Stimulated activated CD4-positive, alpha-beta T cell treated with anti-CD3 and anti-CD28 coated beads, Interleukin-2, amount 100 ng/mL, for 48 hours (primary cell): Measurements from ENCODE around the gene METTL13.

Experiments used
- DNase-seq, 2 donors: peaks; one replicate each; pipeline ENCODE4 v3.0.0-alpha.2; 2020

The METTL13 gene

DNA sequence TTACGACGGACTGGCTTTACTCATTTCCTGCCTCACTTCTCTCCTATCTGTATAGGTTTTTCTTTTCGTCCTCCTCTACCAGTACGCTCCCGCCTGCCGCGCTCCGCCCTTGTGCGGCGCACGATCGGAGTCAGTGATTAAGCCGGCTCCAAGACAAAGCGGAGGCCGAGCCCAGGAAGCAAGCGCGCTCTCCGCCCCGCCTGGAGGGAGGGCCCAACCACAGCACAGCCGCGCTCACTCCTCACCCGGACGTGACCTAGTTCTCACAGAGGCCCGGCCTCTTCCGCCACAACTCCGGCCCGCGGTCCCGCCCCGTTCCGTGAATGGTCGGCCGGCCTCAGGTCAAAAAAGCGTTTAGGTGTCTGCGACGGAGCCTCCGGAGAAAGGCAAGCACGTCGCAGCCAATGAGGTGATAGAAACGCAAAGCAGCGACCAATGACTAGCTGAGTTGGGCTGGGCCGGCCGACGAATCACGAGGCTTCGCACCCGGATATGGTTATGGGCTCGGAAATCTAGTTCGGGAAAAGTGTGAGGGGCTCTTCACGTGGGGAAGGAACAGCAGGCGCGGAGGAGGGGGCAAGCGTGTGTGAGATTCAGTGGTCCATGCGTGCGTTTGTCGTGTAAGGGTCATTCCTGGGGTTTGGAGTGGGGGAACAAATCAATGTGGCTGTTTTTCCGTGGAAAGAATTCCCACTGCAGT lies at the start of gene METTL13:
Gene METTL13, plus strand, starts transcription at position 485 of the 700 bp plus-strand sequence. CDS start 308 bp downstream, outside the sequence.
- peak; percentile 91 to 94 for DNase-seq

GRCh38 chr1:171736196-171736595 lies 45.3 kb upstream of the METTL13 start:
- DNase-seq = no peak

- DNase-seq = no peak
These were observed 42.5 kb upstream of the METTL13 start for GRCh38 chr1:171738911-171739310.

GRCh38 chr1:171739656-171740055 lies 41.8 kb upstream of the METTL13 start:
- no peak for DNase-seq

DNA sequence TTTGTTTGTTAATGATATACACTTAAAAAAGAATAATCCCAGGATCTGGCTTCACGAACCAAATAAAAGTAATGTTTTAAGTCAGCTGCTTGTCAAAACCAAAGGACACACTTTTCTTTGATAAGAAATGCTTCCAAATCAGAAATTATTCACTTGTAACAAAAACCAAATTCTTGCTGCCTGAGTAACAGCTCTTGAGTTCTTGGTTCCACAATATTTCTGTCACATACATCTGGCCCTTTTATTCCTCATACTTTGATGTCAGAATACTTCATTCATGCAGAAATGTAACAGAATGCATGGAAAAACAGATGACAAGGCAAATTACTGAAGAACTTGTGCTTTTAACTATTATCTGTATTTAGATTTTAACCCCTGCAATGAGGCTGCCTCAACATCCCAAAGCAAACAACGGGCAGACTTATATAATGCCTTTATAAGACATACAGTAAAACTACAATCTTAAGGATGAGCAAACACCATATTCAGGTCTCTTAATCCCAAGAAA lies 41.0 kb upstream of the METTL13 start:
- no peak for DNase-seq

DNA sequence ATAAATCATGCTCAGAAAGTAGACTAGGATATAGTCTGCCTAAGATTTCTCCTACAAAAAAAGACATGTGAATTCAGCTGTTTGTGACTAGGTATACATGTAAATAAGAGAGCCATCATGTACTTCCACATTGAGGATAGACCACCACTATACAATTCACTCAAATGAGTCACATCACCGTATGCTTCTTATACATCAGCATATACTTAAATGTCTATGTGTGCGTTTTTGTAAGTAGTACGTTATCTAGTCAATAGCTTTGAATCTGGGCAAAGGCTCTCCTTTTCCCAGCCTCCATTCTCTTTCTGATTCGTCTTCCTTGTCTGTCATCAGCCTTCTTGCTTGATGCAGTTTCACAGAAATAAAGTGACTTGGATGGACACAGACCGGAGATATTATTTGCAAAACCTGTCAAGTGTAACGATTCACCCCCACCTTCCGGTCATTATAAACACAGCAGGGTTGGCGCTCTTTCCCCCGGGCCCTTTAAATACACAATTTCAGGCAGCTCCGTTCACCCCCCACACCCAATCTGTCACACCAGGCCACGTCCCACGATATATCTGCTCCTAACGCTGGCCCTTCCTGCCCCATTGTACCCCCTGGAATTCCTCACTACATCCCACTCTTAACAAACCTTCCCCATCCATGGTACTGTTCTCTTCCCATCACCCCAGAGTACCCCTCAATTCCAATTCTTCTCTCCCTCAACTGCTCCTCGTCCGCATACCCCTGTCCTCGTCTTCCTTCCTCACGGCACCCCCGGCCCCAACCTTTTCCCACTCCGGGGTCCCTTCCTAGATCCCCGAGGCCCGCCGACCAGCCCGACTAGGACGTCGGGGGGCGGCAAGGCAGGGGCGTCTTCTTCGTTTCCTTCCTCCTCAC lies 40.2 kb upstream of the METTL13 start:
- DNase-seq = peak; percentile 23 to 27

DNA sequence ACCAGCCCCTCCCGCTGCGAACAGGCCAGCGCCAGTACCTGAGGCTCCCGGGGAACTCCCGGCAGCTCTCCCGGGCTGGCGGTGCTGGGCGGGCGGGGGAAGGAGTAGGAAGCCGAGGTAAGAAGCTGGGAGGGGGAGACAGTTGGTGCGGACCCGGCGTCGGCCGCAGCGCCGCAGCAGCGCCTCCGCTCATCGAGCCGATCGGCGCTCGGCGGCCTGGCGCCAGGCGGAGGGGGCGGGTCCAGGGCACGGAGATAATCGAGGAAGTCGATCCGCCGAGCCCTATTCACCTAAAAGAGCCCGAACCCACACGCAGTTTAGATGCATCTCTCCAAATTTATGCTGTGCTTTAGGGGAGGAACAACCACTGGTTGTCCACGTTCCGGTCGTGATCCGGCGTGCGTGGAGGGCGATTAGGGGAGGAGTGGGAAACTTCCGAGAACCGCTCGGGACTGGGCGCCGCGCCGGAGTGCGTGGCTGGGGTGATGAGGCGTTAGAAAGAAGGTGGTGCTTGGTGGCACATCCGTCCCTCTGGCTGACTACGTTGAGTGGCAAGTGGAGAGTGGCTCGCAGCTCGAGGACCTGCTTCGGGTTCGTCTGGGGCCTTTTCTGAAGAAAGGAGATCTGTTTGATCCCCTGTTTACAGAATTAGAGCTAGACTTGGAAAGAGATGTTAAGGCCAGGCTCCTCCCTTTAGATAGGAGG lies 39.4 kb upstream of the METTL13 start, which contains the start of gene VAMP4:
Gene VAMP4, minus strand, starts transcription at position 194 of the 705 bp plus-strand sequence. CDS start 3,651 bp downstream, outside the sequence.
- DNase-seq = peak; percentile 79 to 83

GRCh38 chr1:171742577-171742922 lies 38.9 kb upstream of the METTL13 start:
- no peak for DNase-seq

- DNase-seq = no peak
These were observed 38.2 kb upstream of the METTL13 start for GRCh38 chr1:171743081-171743870.

DNA sequence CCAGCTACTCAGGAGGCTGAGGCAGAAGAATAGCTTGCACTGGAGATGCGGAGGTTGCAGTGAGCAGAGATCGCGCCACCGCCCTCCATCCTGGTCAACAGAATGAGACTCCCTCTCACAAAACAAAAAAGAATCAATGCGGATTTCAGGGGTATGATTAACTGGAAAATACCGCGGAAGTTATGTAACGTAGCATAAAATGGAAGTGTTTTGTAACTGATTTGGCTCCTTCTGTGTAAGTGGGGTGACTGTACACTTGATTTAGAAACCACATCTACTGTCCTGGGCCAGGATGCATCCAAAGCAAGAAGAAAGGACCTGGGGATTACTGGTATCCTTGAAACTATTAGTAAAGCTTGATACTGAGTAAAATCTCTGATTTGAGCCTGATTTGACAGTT lies 36.5 kb upstream of the METTL13 start:
- no peak for DNase-seq

DNA sequence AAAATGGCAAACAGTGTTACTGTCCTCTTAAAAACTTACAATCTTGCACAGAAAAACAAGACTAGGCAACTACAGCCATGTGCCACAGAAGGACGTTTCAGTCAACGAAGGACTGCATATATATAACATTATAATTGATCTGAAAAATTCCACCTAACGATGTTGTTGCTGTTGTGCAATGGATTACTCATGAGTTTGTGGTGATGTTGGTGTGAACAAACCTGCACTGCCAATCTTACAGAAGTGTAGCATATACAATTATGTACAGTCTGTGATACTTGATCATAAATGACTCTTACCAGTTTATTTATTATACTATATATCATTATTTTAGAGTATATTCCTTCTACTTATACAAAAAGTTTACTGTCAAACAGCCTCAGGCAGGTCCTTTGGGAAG lies 32.8 kb upstream of the METTL13 start:
- DNase-seq = no peak

DNA sequence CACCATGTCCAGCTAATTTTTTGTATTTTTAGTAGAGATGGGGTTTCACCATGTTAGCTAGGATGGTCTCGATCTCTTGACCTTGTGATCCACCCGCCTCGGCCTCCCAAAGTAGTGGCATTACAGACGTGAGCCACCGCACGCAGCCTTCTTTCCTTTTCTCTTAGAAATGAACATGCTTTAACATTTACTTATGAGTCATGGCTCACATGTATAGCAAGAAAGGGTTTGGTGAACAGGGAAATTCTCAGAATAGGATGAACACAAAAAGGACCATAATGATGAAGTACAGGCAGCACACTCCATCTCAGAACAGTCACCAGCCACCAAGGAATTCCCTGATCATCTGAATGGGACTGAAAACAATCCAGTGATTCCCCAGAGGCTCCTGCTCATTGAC lies 30.2 kb upstream of the METTL13 start:
- no peak for DNase-seq

DNA sequence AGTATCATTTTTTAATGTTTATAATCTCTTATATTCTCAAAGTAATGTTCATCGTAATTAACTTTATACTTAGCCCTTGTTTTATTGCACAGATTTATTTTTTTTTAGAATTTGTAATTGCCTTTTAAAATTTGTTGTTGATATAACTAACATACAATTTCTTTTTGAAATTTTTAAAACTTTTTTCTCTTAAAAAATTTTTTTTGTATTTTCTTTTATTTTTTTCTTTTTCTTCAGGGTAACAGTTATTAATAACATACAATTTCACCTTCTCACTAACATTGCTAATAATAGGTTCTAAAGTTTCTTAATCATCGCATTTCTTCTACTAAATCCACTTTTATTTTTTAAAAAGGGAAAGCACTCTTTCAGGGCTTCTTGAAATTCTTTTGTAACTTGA lies 28.3 kb upstream of the METTL13 start:
- no peak for DNase-seq

DNA sequence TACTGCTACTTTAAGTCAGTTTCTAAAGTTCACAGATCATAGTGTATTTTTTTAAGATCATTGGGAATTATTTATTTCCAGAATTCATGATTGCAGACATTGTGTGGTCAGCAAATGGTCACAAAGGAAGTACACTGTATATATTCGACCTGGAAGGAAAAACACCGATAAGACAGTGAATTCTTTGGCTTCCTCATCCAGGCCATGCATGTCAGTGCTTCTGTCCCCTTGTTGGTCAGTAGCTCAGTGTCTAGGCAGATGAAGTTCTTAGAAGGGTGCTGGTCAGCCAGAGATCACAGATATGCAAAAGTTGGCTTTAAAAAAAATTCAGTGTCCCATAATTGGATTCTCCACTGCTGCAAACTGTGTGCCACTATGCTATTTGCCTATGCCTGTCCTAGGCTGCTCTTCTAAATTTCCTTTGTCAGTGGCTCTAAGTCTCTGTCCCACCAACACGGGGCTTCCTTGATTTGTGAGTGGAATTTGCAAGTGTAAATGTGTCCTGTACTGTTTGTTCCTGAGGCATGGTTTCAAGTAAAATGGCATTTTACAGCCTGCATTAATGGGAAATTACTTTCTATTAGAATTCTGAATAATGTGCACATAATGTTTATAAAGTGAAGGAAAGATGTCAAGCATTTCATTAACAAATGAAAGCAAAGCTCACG lies 27.6 kb upstream of the METTL13 start:
- DNase-seq = no peak

DNA sequence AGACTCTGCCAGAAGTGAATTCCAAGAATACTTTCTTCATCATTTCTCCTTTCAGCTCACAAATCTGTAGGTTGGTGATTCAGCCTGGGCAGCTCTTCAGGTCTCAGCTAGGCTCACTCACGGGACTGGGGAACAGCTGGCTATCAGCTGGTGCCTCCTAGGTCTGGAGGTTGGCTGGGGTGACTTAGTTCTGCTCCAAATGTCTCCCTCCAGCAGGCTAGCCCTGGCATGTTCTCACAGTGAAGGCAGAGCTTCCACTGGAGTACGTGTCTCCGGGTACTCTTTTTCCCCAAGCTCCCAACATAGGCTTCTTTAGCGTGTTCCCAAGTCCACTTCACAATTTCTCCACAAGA lies 27.1 kb upstream of the METTL13 start:
- DNase-seq = no peak

GRCh38 chr1:171754971-171755370 lies 26.5 kb upstream of the METTL13 start:
- no peak for DNase-seq

DNA sequence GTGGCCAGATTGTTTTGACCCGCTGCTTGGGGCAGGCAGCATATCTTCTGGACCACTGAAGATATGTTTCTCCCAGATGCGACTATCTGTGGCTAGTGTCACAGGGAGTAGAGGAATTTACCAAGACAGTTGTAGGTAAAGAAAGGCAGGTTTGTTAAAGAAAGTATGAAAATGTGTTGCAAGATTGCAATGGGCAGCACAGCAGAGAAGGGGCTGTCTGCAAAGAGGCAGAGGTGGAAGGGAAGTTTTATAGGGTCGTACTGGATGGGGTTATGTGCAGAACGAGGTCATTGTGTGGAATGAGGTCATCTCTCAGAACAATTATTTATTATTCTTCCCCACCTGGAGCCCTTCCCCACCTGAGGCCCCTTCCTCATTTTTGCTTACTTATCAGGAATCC lies 24.6 kb upstream of the METTL13 start:
- no peak for DNase-seq

DNA sequence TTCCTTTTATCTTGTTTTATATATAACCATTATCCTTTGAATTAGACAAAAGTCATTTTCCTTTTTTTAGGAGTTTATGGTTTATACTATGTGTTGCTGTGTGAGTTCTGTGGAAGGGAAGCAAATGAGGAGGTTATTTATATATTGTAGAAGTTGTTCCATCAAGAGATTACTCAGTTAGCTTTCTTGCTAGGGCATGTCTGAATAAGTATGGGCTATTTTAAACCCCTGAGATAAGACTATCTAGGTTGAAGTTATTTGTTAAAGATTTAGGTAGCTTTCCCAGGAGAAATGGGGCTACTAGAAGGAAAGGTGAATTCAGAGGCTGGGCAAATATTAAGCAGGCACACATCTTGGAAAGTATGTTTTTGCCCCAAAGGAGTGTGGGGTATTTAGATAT lies 23.4 kb upstream of the METTL13 start:
- no peak for DNase-seq

- no peak for DNase-seq
These were observed 19.3 kb upstream of the METTL13 start for GRCh38 chr1:171762143-171762563.

DNA sequence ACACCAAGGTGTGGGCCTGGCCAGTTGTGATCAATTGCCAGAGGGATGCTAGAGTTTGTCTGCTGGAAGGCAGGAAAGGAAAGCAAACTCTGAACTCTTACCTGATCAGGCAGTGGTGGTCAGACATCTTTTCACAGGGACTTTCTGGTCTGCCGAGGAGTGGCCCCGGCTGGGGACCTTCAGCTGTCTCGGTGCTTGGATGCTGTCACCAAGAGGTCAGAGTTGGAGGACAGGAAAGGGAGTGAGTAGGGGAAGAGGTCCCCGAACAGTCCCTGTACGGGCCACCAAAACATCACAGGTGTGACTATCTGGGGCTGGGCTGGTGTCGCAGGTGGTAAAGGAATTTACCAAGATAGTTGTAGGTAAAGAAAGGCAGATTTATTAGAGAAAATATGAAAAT lies 17.7 kb upstream of the METTL13 start:
- no peak for DNase-seq

- no peak for DNase-seq
These were observed 12.3 kb upstream of the METTL13 start for GRCh38 chr1:171769171-171769570.

GRCh38 chr1:171769754-171770153 lies 11.7 kb upstream of the METTL13 start:
- no peak for DNase-seq
